Fibroblast of lung (primary cell): ENCODE data around the gene TMEM191B. TPM values are rescaled to one million over a fixed set of nuclear protein-coding genes. Genes with fewer than 3 reads are reported as not detected.
"Not testable (repeated sequence)": the region's sequence is repeated elsewhere in the genome, so short reads cannot be mapped to it uniquely, and the experiment has no call there.

Experiments
- DNase-seq, 2 donors: peaks; one replicate each; pipeline versions ENCODE4 v3.0.0 to v3.0.0-alpha.2; 2010; ENCODE audit warnings: low read depth in 2 of 2
- H2AFZ ChIP-seq: 2 replicates; pipeline ENCODE4 v1.5.1; 2012; ENCODE audit warnings: low read length, control low read depth, inconsistent platforms
- H3K27ac ChIP-seq: 2 replicates; pipeline ENCODE4 v1.5.1; 2011; ENCODE audit warnings: low read length, control low read depth; ENCODE audit not compliant: insufficient read depth
- H3K27me3 ChIP-seq: 2 replicates; pipeline ENCODE4 v1.5.1; 2011; ENCODE audit warnings: mild to moderate bottlenecking, low read length; ENCODE audit not compliant: control insufficient read depth, insufficient read depth
- H3K36me3 ChIP-seq: 2 replicates; pipeline ENCODE4 v1.5.1; 2011; ENCODE audit warnings: low read length; ENCODE audit not compliant: control insufficient read depth, insufficient read depth
- H3K4me1 ChIP-seq: 2 replicates; pipeline ENCODE4 v1.5.1; 2011; ENCODE audit warnings: low read length; ENCODE audit not compliant: control insufficient read depth, insufficient read depth; ENCODE audit errors: extremely low read depth
- H3K4me2 ChIP-seq: 2 replicates; pipeline ENCODE4 v1.5.1; 2011; ENCODE audit warnings: low read length, control low read depth; ENCODE audit not compliant: insufficient read depth; ENCODE audit errors: extremely low read depth
- H3K4me3 ChIP-seq, 4 experiments: fragments of 200-600 bp in 1 of 4; sonication (generic) in 1 of 4; replicated peaks in 1 of 4; 2 replicates each; pipeline ENCODE4 v1.5.1; 2011 to 2016; ENCODE audit warnings: low read length in 4 of 4, low read depth in 3 of 4, mild to moderate bottlenecking in 3 of 4, control low read depth in 2 of 4, inconsistent platforms in 1 of 4, mixed read lengths in 1 of 4; ENCODE audit not compliant: insufficient read depth in 1 of 4; ENCODE audit errors: control extremely low read depth in 1 of 4
- H3K79me2 ChIP-seq: 2 replicates; pipeline ENCODE4 v1.5.1; 2012; ENCODE audit warnings: mild to moderate bottlenecking, low read length, inconsistent platforms; ENCODE audit not compliant: control insufficient read depth, insufficient read depth
- H3K9ac ChIP-seq: 2 replicates; pipeline ENCODE4 v1.5.1; 2011; ENCODE audit warnings: mild to moderate bottlenecking, low read length, control low read depth; ENCODE audit not compliant: insufficient read depth
- H3K9me3 ChIP-seq: 2 replicates; pipeline ENCODE4 v1.5.1; 2012; ENCODE audit warnings: low read depth, low read length; ENCODE audit not compliant: control insufficient read depth, insufficient read depth
- H4K20me1 ChIP-seq: 2 replicates; pipeline ENCODE4 v1.5.1; 2011; ENCODE audit warnings: low read length; ENCODE audit not compliant: control insufficient read depth, insufficient read depth; ENCODE audit errors: extremely low read depth
- polyA plus RNA-seq, 2 donors: library from polyadenylated mRNA; depleted of rRNA in 1 of 2; stranded (reverse) in 1 of 2; unstranded in 1 of 2; fragments of >200 nt; gene quantifications; 2 replicates each; pipeline ENCODE4 v1.2.1, GENCODE V29; 2011 to 2012; ENCODE audit warnings: missing spikeins in 1 of 2
- total RNA-seq: library from RNA; depleted of rRNA; stranded (reverse); fragments of >200 nt; gene quantifications from 2 replicates; pipeline ENCODE4 v1.2.1, GENCODE V29; 2014

TMEM191B gene
- total and polyA plus RNA-seq, 2 donors (not counting 1 experiment from before 2014, with no cell fraction given), result 4.1 TPM; not detected in 1

DNA sequence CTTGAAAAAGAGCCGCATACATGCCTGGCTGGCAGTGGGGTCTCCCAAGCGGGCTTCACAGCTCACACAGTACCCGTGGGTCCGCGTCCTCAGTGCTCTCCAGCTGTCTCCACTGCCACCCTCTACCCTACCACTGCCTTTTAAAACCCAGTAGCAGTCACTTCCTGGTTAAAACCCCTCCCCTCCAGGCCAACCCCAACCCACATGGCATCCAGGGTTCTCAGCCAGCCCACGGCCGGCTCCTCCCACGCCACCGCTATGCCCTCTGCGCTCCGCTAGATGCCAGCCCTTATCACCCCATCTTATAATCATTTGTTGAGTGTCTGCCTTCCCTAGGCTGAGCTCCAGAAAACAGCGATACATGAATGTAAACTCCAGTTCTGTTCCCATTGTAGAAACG is 47.0 kb downstream of the TMEM191B start:
- H3K79me2 ChIP-seq, H3K36me3 ChIP-seq, H3K4me2 ChIP-seq: not testable (repeated sequence)

DNA sequence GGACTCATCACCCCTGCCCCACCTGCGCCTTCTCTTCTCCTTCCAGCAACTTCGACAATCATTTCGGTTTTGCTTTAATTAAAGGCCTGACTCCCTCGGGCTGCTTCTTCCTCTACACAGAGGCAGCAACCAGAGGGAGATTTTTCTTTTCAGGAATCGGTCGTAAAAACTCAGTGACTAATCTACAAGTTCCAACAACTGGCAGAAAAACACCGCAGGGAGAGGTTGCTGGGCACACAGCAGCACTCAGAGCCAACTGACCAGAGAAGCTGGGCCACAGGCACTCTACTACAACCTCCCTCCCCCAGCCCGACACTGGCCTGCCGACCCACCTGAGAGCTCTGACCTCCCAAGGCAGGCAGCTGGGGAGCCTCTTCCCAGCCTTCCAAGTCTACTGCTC is 48.1 kb downstream of the TMEM191B start:
- H3K9me3 ChIP-seq, H3K4me2 ChIP-seq, H3K4me3 ChIP-seq, H3K27me3 ChIP-seq, H3K4me1 ChIP-seq, H3K79me2 ChIP-seq, H3K36me3 ChIP-seq, H4K20me1 ChIP-seq, H2AFZ ChIP-seq, H3K27ac ChIP-seq, H3K9ac ChIP-seq, DNase-seq: not testable (repeated sequence)

More for the DNA sequence above, 47.0 kb downstream of the TMEM191B start:
- not testable (repeated sequence) for H3K4me1 ChIP-seq, DNase-seq, H3K27me3 ChIP-seq, H2AFZ ChIP-seq, H3K9me3 ChIP-seq, H4K20me1 ChIP-seq, H3K27ac ChIP-seq, H3K9ac ChIP-seq, H3K4me3 ChIP-seq

GRCh38 chr22:18577090-18577818 is 49.7 kb downstream of the TMEM191B start:
- H3K4me3 ChIP-seq, H3K4me1 ChIP-seq, DNase-seq, H3K27ac ChIP-seq, H3K9ac ChIP-seq, H3K27me3 ChIP-seq, H2AFZ ChIP-seq, H4K20me1 ChIP-seq, H3K79me2 ChIP-seq, H3K9me3 ChIP-seq, H3K4me2 ChIP-seq, H3K36me3 ChIP-seq: not testable (repeated sequence)

- H3K4me3 ChIP-seq, H3K9me3 ChIP-seq, H2AFZ ChIP-seq, H3K4me2 ChIP-seq, H3K36me3 ChIP-seq, H3K79me2 ChIP-seq, H3K9ac ChIP-seq, H3K27ac ChIP-seq, H3K4me1 ChIP-seq, H3K27me3 ChIP-seq, H4K20me1 ChIP-seq: not testable (repeated sequence)
- peak in 1 of 2 donors; percentile 10 for DNase-seq
These were observed 50.2 kb downstream of the TMEM191B start for GRCh38 chr22:18577847-18578246.

Other genes starting within 250 kb of the TMEM191B start
- not detected in 2 replicates for gene GGTLC3, start 9.6 kb upstream of the TMEM191B start, total RNA-seq
- not detected in 2 replicates for gene GGTLC3, start 9.6 kb upstream of the TMEM191B start, polyA plus RNA-seq
- 0.26 and 0.83 TPM in 2 replicates for gene RIMBP3, start 84.1 kb downstream of the TMEM191B start, total RNA-seq
- gene RIMBP3, start 84.1 kb downstream of the TMEM191B start, polyA plus RNA-seq, result 0.03 and 0.09 TPM in 2 replicates